OCI-LY7 (cell line): ENCODE results near the gene BLACAT1. TPM values are rescaled to one million over a fixed set of nuclear protein-coding genes. Genes with fewer than 3 reads are reported as not detected.

Source experiments
- BruUV-seq: library from RNA; stranded (reverse); fragments of 400-500 nt; replicated peaks from 2 replicates; lab custom pipeline; 2021; lab: Mats Ljungman, UMichigan
- CTCF ChIA-PET: fragments of 300-600 bp; sonication (Branson Sonifier 250); formaldehyde crosslinking; loops from one replicate; lab custom pipeline; 2022; ENCODE audit warnings: antibody characterized with exemption; ENCODE audit not compliant: unreplicated experiment; lab: Charles Lee
- POLR2A ChIA-PET: fragments of 300-600 bp; sonication (Branson Sonifier 250); formaldehyde crosslinking; loops from one replicate; lab custom pipeline; 2022; ENCODE audit warnings: antibody characterized with exemption; lab: Charles Lee
- DNase-seq: peaks from one replicate; pipeline ENCODE4 v3.0.0-alpha.2; 2015; ENCODE audit warnings: low spot score
- H2AFZ ChIP-seq: fragments of 200-600 bp; sonication (generic), shearing (Covaris generic); 2 replicates; pipeline ENCODE4 v1.6.1; 2014; ENCODE audit warnings: mild to moderate bottlenecking, antibody characterized with exemption, low read length, moderate library complexity
- H3K27ac ChIP-seq: fragments of 200-600 bp; sonication (generic); 2 replicates; pipeline ENCODE4 v1.5.1; 2014; ENCODE audit warnings: mixed run types, low read depth, mild to moderate bottlenecking, moderate library complexity, low read length, inconsistent platforms; ENCODE audit not compliant: poor library complexity, severe bottlenecking
- H3K36me3 ChIP-seq: fragments of 200-600 bp; sonication (generic); 2 replicates; pipeline ENCODE4 v1.6.1; 2014; ENCODE audit warnings: mild to moderate bottlenecking, antibody characterized with exemption, low read length, moderate library complexity, mixed read lengths; ENCODE audit not compliant: insufficient read depth
- H3K4me1 ChIP-seq: fragments of 200-600 bp; sonication (generic); 2 replicates; pipeline ENCODE4 v1.5.1; 2014; ENCODE audit warnings: mild to moderate bottlenecking, low read length; ENCODE audit not compliant: insufficient read depth, poor library complexity, severe bottlenecking
- H3K4me2 ChIP-seq: fragments of 200-600 bp; sonication (generic); 2 replicates; pipeline ENCODE4 v1.6.1; 2014; ENCODE audit warnings: mild to moderate bottlenecking, low read length
- H3K4me3 ChIP-seq: fragments of 200-600 bp; sonication (generic); 2 replicates; pipeline ENCODE4 v1.5.1; 2014; ENCODE audit warnings: mild to moderate bottlenecking, low read depth, low read length; ENCODE audit not compliant: poor library complexity, severe bottlenecking
- H3K79me2 ChIP-seq: fragments of 200-600 bp; sonication (generic); 2 replicates; pipeline ENCODE4 v1.6.1; 2016; ENCODE audit warnings: low read depth, mild to moderate bottlenecking, low read length, moderate library complexity, mixed read lengths; ENCODE audit not compliant: insufficient read depth
- H3K9me2 ChIP-seq: fragments of 200-600 bp; sonication (generic); 2 replicates; pipeline ENCODE4 v1.6.1; 2016; ENCODE audit warnings: mild to moderate bottlenecking, low read length, mixed read lengths; ENCODE audit not compliant: insufficient read depth
- H3K9me3 ChIP-seq: fragments of 200-600 bp; sonication (generic); 2 replicates; pipeline ENCODE4 v1.6.1; 2014; ENCODE audit warnings: mild to moderate bottlenecking, mixed run types, low read length, mixed read lengths
- H4K20me1 ChIP-seq: fragments of 200-600 bp; sonication (generic); 2 replicates; pipeline ENCODE4 v1.6.1; 2014; ENCODE audit warnings: mild to moderate bottlenecking, antibody characterized with exemption, low read length, moderate library complexity, mixed read lengths; ENCODE audit not compliant: insufficient read depth
- CTCF ChIP-seq: fragments of 200-600 bp; sonication (generic); conservative IDR thresholded peaks from 2 replicates; pipeline ENCODE4 v1.5.1; 2014; ENCODE audit warnings: mild to moderate bottlenecking, antibody characterized with exemption, low read length, moderate library complexity, mixed read lengths
- EZH2phosphoT487 ChIP-seq: fragments of 200-600 bp; sonication (generic); IDR thresholded peaks from 2 replicates; pipeline ENCODE4 v1.6.1; 2018; ENCODE audit warnings: low read depth, borderline replicate concordance, mild to moderate bottlenecking, mixed run types, antibody characterized with exemption, low read length, moderate library complexity, mixed read lengths
- intact Hi-C: fragments of 100-400 bp; cut with micrococcal nuclease; formaldehyde crosslinking; loops from one replicate; pipeline ENCODE4 v1.10.0; 2022; ENCODE audit not compliant: unreplicated experiment
- total RNA-seq, 2 experiments: library from RNA; depleted of rRNA in 1 of 2; stranded (reverse); fragments of >200 nt in 1 of 2; shearing (Covaris generic) in 1 of 2; gene quantifications; 2 replicates each; pipeline ENCODE4 v1.2.3, GENCODE V29; 2014 to 2022

The BLACAT1 gene
- total RNA-seq, 2 experiments from 2014 or later, result 0.19 to 0.29 TPM

- Histone ChIP-seq H3K9me2 (no peaks in the 10 kb centered on the region), H2AFZ (no peak overlapping the region), H3K9me3 (peaks cover 10% of the 10 kb centered on the region; the same call in 1 of the 2 replicates), H3K4me3 (no peak overlapping the region), H3K4me1 (peaks cover 7% of the 10 kb centered on the region), H3K79me2 (no peaks in the 10 kb centered on the region), H3K27ac (no peak overlapping the region), H3K36me3 (no peaks in the 10 kb centered on the region), H3K4me2 (no peak overlapping the region), H4K20me1 (no peaks in the 10 kb centered on the region)
- CTCF ChIA-PET, result no interaction called here
- no TSS peak for BruUV-seq
- no peak for DNase-seq
- POLR2A ChIA-PET, result no interaction called here
- TF ChIP-seq CTCF (no peak), EZH2phosphoT487 (no peak)
- intact Hi-C loops, result no loop called here
These were observed 20.0 kb upstream of the BLACAT1 start for GRCh38 chr1:205475855-205476254.

GRCh38 chr1:205474571-205474970 lies 18.7 kb upstream of the BLACAT1 start:
- intact Hi-C loops, result no loop called here
- DNase-seq, result no peak
- Histone ChIP-seq H3K4me1 (no peaks in the 10 kb centered on the region), H3K9me3 (peaks cover 10% of the 10 kb centered on the region; the same call in 1 of the 2 replicates), H2AFZ (no peak overlapping the region), H4K20me1 (no peaks in the 10 kb centered on the region), H3K9me2 (no peaks in the 10 kb centered on the region), H3K36me3 (no peaks in the 10 kb centered on the region), H3K4me3 (no peak overlapping the region), H3K4me2 (no peak overlapping the region), H3K79me2 (no peaks in the 10 kb centered on the region), H3K27ac (no peak overlapping the region)
- BruUV-seq, result no TSS peak
- CTCF ChIA-PET, result interaction anchor here (0.6 kb wide), 1 partner anchor 11 kb away, joined by 3 read pairs; no protein-coding TSS in a partner anchor
- no peak for TF ChIP-seq EZH2phosphoT487
- TF ChIP-seq CTCF, result no peak
- POLR2A ChIA-PET, result interaction anchor here (0.6 to 0.7 kb wide), 3 partner anchors 11 to 214 kb away, joined by 3 to 7 read pairs (median 5); no protein-coding TSS in a partner anchor

- BruUV-seq, result no TSS peak
- intact Hi-C loops, result no loop called here
- POLR2A ChIA-PET, result interaction anchor here (0.6 to 0.7 kb wide), 2 partner anchors 10 to 22 kb away, joined by 3 to 7 read pairs; no protein-coding TSS in a partner anchor
These were observed 18.1 kb upstream of the BLACAT1 start for GRCh38 chr1:205473966-205474365.

More at GRCh38 chr1:205473966-205474365, 18.1 kb upstream of the BLACAT1 start:
- Histone ChIP-seq H3K9me3 (peaks cover 10% of the 10 kb centered on the region; the same call in 1 of the 2 replicates), H3K4me3 (no peak overlapping the region), H3K27ac (no peak overlapping the region), H2AFZ (no peak overlapping the region), H3K79me2 (no peaks in the 10 kb centered on the region), H3K4me2 (no peak overlapping the region), H4K20me1 (no peaks in the 10 kb centered on the region), H3K9me2 (no peaks in the 10 kb centered on the region), H3K4me1 (no peaks in the 10 kb centered on the region), H3K36me3 (no peaks in the 10 kb centered on the region)
- no peak for TF ChIP-seq CTCF
- no peak for TF ChIP-seq EZH2phosphoT487
- CTCF ChIA-PET, result no interaction called here
- no peak for DNase-seq
